ENCODE measurements around the gene FAM170B.

- TF ChIP-seq MEIS1 (CRISPR knock-in tag; IDR thresholded peaks at IDR 0.05; ENCODE audit: borderline replicate concordance) (no peak), IKZF3 (tag by site-specific recombination; IDR thresholded peaks at IDR 0.05) (no peak), ZBTB10 (tag by site-specific recombination; IDR thresholded peaks at IDR 0.05) (no peak), BCL11A (tag by site-specific recombination; IDR thresholded peaks at IDR 0.05; ENCODE audit: low read depth) (no peak), TSHZ1 (tag by site-specific recombination; IDR thresholded peaks at IDR 0.05; ENCODE audit: borderline replicate concordance) (no peak), ZNF24 (tag by site-specific recombination; IDR thresholded peaks at IDR 0.05) (no peak), KLF1 (tag by site-specific recombination; IDR thresholded peaks at IDR 0.05) (no peak)
- TF ChIP-seq, protein P1, sequence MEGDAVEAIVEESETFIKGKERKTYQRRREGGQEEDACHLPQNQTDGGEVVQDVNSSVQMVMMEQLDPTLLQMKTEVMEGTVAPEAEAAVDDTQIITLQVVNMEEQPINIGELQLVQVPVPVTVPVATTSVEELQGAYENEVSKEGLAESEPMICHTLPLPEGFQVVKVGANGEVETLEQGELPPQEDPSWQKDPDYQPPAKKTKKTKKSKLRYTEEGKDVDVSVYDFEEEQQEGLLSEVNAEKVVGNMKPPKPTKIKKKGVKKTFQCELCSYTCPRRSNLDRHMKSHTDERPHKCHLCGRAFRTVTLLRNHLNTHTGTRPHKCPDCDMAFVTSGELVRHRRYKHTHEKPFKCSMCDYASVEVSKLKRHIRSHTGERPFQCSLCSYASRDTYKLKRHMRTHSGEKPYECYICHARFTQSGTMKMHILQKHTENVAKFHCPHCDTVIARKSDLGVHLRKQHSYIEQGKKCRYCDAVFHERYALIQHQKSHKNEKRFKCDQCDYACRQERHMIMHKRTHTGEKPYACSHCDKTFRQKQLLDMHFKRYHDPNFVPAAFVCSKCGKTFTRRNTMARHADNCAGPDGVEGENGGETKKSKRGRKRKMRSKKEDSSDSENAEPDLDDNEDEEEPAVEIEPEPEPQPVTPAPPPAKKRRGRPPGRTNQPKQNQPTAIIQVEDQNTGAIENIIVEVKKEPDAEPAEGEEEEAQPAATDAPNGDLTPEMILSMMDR (tag by site-specific recombination; IDR thresholded peaks at IDR 0.05) = no peak
Observed at GRCh38 chr10:49117376-49118070, 16.3 kb downstream of the FAM170B start.
